GM21717 (cell line): ENCODE measurements around the gene USH2A.

Experiments used
- ATAC-seq: cut with Tn5 transposase; IDR thresholded peaks from one replicate; pipeline ENCODE4 v1.9.1; 2021; ENCODE audit warnings: mild to moderate bottlenecking, moderate library complexity; ENCODE audit not compliant: unreplicated experiment

Gene USH2A

GRCh38 chr1:216285052-216285451, 138.2 kb downstream of the USH2A start:
- no peak for ATAC-seq

GRCh38 chr1:216281757-216282156, 141.5 kb downstream of the USH2A start:
- ATAC-seq, result no peak

GRCh38 chr1:216270086-216270773, 153.0 kb downstream of the USH2A start:
- no peak for ATAC-seq

DNA sequence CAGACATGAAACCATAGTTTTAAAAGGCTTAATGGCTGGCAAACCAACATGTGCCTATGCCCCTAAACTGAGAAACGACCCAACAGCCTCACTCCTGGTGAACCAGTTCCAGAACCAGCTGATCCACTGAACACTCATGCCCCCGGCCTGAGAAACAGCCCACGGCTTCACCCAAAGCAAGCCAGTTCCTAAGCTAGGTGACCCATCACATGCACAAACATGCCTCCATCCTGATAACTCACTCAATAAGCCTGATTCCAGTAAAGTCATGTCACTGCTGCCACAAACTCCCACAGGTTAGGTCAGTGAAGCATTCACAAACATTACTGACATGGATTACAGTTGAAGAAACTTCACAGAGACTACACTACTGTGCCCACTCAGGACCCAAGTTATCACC, 161.6 kb downstream of the USH2A start:
- no peak for ATAC-seq

GRCh38 chr1:216258856-216259255, 164.4 kb downstream of the USH2A start:
- ATAC-seq, result no peak

GRCh38 chr1:216258386-216258785, 164.9 kb downstream of the USH2A start:
- no peak for ATAC-seq

GRCh38 chr1:216250861-216251260, 172.4 kb downstream of the USH2A start:
- no peak for ATAC-seq

- ATAC-seq, result no peak
Observed at GRCh38 chr1:216248628-216249027, 174.6 kb downstream of the USH2A start.

- ATAC-seq, result no peak
Observed at GRCh38 chr1:216247937-216248336, 175.3 kb downstream of the USH2A start.

GRCh38 chr1:216246577-216247203, 176.6 kb downstream of the USH2A start:
- no peak for ATAC-seq

DNA sequence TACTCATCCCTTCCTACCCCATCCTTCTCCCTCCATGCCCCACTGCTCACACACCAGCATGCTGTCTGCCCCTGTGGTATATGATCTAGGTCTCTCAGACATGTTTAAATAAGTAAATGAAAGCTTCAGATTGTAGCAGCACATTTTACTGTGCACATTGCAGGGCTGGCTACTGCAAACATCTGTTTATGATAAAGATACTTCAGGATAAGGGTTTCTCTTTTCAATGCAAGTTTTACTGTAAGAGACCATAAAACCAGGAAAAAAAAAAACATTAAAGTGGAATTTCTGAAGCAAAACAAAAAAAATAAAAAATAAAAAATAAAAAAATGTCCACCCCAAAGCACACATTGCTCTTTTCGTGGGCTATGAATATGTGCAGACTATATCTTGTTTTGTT, 184.4 kb downstream of the USH2A start:
- no peak for ATAC-seq

DNA sequence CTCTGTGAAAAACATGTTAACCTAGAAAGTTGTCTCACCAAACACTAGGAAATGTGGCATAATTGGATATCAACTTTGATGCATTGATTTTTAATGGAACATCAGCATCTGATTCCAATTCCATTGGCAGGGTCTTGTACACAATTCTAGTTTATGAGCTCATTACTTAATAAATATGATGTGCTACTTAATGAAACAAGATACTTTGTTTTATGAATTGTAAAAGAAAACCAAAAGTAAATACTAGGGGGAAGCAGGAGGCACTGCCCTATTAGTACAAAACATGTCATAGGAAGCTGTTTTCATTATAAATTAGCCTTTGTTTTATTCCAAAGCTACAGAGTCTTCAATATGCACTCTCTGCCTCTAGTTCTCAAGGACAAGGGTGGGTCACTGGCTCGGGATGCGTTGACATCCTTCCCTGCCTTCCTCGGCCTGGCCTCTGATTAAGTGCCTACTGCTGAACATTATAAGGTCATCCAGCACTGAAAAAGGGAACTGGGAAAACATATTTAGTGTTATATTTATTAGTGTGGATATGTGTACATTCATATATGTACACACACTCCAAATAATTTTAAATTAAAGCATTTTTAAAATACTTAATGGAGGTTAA, 185.2 kb downstream of the USH2A start:
- no peak for ATAC-seq

DNA sequence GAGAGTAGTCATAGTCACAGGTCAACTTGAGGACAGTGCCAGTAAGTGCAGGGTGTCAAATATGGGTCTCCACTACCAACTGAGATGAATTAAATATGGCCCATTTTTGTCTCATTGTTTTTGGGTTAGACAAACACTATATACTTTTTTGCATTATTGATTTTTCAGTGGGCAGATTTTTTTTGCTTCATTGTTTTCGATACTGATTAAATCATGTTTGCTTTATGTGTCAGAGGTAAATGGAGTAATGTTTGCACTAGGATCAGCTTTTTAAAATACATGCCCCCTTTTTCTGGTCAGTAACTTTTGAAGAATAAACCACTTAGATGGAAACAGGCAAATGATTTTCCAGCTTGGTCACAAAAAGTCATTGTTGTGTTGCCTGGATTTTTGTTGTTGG, 199.0 kb downstream of the USH2A start:
- no peak for ATAC-seq

- no peak for ATAC-seq
Observed at GRCh38 chr1:216223486-216223885, 199.8 kb downstream of the USH2A start.

DNA sequence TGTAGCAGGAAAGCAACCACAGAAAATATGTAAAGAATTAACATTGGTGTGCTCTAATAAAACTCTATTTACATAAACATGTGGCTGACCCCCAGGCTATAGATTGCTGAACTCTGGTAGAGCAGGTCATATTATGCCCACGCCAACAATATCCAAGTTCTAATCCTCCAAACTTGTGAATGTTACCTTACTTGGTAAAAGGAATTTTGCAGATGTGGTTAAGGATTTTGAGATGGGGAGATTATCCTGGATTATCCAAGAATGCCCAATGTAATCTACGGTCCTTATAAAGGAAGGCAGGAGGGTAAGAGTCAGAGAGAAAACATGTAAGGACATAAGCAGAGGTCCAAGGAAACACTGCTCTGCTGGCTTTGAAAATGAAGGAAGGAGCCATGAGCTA, 201.0 kb downstream of the USH2A start:
- no peak for ATAC-seq

- ATAC-seq, result peak; percentile 100
Observed at GRCh38 chr1:216221260-216221700, 202.0 kb downstream of the USH2A start.

DNA sequence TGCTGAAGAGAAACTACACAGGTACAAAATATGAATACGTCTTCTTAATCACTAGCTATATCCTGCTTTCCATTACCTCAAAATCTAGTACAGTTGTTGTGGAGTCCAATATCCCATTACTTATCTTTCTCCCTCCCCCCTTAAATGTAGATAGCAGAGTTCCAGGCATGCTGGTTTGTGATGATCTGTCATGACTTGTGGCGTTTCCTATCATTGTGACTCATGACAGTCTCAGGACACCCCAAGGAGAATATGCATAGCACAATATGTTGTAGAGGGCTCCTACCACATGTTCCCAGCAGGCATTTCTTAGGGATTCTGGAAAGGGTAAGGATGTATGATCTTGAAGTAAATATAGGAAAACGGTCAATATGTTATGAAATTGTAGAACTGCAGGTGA, 206.9 kb downstream of the USH2A start:
- no peak for ATAC-seq

DNA sequence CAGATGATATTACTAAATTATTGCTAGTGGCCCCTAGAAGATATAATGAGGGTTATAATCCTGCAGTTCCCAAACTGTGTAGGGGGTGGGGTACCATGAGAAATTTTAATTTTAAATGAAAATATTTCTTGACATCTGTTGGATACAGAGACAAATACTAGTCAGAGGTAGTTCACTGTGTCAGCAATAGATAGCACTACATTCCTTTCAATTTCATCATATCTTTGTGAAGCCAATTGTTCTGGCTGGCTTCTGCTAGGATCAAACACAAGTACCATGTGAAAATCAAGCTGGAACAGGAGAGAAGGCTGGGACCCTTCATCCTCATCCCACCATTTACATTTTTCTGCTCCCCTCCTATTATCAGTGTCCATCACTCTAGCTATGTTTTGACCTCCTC, 208.1 kb downstream of the USH2A start:
- ATAC-seq, result no peak

DNA sequence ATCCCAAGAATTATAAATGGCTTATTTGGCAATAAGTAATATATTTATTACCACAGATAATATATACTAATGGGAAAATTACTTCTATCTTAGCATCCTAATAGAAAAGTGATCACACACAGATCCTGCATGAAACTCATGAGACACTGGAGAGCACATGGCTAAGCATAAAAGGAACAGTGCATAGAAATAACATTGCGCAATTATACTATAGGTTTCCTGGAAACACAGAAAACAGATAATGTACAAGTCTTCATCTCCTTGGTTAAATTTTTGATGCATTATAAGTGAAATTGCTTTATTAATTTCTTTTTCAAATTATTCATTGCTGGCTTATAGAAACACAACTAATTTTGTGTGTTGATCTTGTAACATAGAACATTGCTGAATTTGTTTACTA, 210.4 kb downstream of the USH2A start:
- ATAC-seq, result no peak

GRCh38 chr1:216210081-216210480, 213.2 kb downstream of the USH2A start:
- no peak for ATAC-seq

DNA sequence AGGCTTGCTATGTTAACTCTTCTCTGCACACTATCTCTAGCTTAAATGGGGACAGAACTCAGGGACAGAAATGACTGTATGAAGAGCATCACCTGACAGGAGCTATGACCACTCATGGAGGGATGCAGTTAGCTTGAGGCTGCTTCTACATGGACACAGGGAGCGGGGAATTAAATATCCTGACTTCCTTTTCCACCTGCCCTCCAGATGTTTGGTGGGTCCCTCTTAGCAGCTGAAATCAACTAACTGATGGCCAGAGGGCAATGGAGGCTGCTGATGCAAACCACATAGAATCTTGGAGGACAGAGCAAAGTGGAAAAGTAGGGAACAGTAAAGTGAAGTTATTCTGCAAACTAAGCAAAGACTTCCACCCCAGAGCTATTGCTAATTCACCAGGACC, 214.1 kb downstream of the USH2A start:
- ATAC-seq, result no peak

DNA sequence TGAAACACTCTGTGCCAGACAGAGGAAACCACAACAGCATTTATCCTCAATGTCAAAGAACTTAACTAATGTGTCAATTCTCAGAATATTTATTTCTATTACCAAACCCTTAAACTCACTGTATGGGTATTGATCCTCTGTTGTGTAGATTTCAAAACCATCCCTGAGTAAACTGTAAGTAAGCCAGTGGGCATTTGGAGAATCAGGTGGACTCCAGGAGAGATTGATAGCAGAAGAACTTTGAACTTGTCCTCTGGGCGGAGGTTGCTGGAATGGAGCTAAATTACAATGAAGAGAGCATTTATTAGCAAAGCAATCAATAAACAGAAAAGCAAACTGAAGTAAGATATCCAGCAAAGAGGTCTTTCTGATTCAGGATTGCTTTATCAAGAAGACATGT, 216.1 kb downstream of the USH2A start:
- ATAC-seq, result no peak
